ENCODE data around the gene SOAT2. TPM values are rescaled to one million over a fixed set of nuclear protein-coding genes. Genes with fewer than 3 reads are reported as not detected.
"Not testable (repeated sequence)": the region's sequence is repeated elsewhere in the genome, so short reads cannot be mapped to it uniquely, and the experiment has no call there.

SOAT2 gene
- polyA plus RNA-seq, 3 donors, result 1.2 to 1.6 (median 1.4) TPM

DNA sequence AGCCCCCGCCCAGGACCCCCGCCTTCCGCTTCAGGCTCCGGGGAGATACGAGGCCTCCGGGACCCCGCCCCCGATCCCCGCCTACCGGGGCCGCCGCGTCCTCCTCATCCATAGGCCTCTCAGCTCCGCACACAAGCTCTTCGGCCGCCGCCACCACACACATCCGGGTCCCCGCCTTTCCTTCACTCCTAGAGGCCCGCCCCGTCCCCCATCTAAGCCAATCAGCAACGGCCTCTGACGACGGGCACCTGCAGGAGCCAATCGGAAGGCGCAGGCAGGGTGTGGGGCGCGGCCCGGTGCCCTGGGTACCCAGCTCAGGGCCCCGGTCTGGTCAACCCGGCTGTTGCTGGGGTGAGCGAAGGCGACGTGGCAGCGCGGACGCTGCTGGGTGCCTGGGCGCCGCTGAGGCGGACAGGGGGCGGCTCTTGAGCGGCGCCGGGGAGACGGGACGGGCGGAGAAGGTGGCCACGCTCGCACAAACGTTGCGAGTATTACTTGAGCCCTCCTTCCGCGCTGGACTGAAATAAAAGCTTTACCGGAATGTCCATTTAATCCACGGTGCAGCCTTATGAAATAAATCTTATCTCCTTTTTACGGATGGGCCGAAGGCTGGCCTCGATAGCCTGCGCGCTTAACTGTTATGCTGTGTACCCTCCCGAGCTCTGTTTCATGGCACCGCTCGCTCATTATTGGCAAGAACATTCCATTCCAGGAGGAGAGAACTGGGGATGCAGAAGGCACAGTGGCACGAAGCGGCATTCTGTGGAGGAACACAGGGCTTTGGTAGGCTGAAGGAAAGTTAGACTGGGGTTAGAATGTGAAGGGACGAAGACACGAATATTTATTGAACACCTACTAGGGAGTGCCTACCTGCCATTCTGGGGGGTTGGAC is 23.8 kb upstream of the SOAT2 start, which contains the start of gene SPRYD3:
Gene SPRYD3, minus strand, starts transcription at position 165 of the 892 bp plus-strand sequence. Its CDS starts 57 bp downstream, at position 108.
- DNase-seq (ENCODE audit: low read depth in 3 of 3, low spot score in 2 of 3), result peak; percentile 90 to 94 (median 93)

DNA sequence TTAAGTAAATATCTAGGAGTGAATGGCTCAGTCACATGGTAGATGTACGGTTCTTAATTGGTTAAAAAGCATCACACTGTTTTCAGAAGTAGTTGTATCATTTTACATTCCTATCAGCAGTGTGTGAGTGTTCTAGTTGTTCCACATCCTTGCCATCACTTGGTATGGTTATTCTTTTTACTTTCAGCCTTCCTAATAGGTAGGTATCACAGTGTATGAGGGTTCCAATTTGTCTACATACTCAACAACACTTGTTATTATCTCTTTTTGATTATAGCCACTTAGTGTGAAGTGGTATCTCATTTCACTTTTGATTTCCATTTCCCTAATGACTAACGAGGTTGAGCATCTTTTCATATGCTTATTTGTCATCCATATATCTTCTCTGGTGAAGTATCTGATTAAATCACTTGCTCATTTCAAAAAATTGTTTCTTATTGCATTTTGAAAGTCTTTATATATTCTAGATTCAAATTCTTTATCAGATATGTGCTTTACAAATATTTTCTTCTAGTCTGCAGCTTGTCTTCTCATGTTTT is 20.6 kb upstream of the SOAT2 start:
- no peak for DNase-seq (ENCODE audit: low read depth in 3 of 3, low spot score in 2 of 3)

DNA sequence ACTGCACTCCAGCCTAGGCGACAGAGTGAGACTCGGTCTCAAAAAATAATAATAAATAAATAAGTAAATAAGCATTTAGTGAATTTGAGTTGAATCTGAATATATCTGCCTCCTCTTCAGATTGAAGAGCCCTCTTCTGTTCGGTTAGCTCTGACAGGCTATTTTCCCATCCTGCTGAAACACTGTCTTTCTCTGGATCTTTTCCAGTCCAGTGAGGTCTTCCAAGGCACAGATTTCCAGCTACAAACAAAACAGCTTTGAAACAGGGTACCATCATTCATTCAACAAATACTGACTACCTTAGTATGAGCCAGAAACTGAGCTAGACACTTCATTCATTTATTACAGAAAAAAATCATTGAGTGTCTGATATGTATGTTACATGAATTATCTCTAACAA is 16.9 kb upstream of the SOAT2 start:
- no peak for DNase-seq (ENCODE audit: low read depth in 3 of 3, low spot score in 2 of 3)

DNA sequence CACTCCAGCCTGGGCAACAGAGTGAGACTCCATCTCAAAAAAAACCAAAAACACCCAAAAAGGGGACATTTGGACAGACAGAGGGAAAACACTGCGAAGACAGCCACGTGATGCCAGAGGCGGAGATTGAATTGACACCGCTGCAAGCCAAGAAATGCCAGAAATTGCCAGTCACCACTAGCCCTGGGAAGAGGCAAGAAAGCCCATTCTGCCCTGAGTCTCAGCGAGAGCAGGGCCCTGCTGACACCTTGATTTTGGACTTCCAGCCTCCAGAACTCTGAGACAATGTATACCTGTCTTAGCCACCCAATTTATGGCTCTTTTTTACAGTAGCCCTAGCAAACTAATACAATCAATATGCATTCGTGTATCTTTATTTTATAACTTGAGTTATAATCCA is 13.2 kb upstream of the SOAT2 start:
- no peak for DNase-seq (ENCODE audit: low read depth in 3 of 3, low spot score in 2 of 3)

DNA sequence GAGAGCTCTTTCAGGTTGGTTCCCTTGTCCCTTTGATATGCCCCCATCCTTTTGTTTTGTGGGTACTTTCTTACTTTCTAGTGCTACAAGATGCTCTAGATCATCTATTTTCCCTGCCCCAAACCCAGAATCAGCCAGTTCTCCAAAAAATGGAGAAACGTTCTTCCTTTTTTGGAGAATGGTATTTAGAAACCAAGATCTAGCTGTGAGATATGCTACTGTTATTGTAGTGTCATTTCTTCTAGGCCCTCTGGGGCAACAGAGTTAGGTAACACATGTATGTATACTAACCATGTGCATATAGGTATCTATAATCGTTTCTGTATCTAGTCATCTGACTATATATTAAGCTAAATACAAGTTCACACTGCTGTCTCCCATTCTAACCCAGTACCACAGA is 12.7 kb upstream of the SOAT2 start:
- no peak for DNase-seq (ENCODE audit: low read depth in 3 of 3, low spot score in 2 of 3)

DNA sequence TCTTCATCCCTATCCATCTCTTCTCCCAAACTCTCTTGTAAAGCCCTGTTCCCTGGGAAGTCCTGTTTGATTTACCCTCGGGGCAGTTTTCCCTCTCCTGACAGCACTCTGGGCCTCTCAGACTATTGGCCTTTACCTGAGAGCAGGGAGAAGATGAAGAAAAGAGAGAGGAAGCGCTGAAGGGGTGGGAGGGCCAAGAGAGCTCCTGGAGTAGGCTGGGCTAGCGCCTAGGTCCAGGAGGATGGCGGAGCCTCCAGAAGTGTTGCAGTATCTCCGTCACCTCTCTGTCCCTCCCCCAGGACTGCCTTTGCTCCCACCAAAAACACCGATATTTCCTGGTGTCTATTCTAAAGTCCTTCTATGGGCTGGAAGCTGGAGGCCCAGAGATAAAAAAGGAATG is 11.5 kb upstream of the SOAT2 start:
- no peak for DNase-seq (ENCODE audit: low read depth in 3 of 3, low spot score in 2 of 3)

DNA sequence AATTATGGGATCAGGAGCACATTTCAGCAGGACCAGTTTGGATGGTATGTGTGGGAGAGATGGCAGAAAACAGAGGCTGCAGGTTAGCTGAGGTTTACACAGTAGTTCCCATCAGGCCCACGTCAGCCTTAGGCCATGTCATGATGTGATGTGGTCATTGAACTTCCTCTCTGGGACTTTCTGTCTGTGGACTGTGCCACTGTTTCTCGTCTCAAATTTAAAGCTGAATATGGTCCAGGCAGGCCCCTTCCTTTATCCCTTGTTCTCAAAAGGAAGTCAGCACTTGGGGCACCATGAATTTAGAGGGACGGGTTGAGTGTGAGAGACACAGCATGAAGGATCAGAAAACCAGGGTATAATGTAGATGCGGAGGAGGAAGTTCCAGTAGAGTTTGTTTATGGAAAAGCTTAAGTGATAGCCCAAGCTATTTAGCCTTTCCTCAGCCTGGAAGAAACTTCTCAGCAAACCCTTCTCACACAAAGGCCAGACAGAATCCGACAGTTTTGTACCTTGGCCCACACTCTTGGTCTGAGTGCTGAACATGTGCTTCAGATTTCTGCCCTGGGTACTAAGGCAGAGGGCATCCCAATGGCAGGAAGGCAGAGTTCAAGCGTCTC is 9.4 kb upstream of the SOAT2 start:
- DNase-seq (ENCODE audit: low read depth in 3 of 3, low spot score in 2 of 3), result no peak

DNA sequence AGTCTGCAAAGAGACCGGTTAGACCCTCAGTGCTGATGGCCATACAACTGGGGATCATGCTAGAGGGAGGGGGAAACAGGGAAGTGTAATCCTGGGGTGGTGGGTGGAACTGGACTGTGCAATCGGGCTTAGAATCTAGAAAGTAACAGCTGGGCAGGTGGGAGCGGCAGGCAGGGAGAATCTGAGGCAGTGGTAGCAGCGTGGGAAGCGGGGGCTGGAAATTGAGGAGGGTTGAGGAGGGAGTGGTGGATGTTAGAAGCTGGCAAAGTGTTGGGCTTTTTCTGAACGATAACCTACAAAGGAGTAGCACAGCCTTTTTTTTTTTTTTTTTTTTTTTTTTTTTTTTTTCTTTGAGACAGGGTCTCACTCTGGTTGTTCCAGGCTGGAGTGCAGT is 8.9 kb upstream of the SOAT2 start:
- no peak for DNase-seq (ENCODE audit: low read depth in 3 of 3, low spot score in 2 of 3)

DNA sequence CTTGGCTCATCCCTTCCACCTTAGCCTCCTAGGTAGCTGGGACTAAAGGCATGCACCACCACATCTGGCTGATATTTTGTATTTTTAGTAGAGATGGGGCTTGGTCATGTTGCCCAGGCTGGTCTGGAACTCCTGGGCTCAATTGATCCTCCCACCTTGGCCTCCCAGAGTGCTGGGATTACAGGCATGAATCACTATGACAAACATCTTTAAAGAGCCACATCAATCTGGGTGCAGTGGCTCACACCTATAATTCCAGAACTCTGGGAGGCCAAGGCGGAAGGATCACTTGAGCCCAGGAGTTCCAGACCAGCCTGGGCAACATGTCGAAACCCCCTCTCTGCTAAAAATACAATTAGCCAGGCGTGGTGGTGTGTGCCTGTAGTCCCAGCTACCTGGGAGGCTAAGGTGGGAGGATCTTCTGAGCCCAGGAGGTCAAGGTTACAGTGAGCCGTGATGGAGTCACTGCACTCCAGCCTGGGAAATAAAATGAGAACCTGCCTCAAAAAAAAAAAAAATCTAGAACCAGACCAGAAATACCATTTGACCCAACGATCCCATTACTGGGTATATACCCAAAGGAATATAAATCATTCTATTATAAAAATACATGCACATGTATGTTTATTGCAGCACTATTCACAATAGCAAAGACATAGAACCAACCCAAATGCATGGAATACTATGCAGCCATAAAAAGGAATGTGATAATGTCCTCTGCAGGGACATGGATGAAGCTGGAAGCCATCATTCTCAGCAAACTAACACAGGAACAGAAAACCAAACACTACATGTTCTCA is 8.3 kb upstream of the SOAT2 start:
- DNase-seq (ENCODE audit: low read depth in 3 of 3, low spot score in 2 of 3), result not testable (repeated sequence)

DNA sequence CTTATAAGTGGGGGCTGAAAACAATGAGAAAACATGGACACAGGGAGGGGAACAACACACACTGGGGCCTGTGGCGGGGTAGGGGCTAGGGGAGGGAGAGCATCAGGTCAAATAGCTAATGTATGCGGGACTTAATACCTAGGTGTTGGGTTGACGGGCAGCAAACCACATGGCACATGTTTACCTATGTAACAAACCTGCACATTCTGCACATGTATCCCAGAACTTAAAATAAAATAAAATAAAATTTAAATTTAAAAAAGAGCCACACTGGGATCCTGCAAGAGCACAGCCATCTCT is 7.7 kb upstream of the SOAT2 start:
- DNase-seq (ENCODE audit: low read depth in 3 of 3, low spot score in 2 of 3), result not testable (repeated sequence)

DNA sequence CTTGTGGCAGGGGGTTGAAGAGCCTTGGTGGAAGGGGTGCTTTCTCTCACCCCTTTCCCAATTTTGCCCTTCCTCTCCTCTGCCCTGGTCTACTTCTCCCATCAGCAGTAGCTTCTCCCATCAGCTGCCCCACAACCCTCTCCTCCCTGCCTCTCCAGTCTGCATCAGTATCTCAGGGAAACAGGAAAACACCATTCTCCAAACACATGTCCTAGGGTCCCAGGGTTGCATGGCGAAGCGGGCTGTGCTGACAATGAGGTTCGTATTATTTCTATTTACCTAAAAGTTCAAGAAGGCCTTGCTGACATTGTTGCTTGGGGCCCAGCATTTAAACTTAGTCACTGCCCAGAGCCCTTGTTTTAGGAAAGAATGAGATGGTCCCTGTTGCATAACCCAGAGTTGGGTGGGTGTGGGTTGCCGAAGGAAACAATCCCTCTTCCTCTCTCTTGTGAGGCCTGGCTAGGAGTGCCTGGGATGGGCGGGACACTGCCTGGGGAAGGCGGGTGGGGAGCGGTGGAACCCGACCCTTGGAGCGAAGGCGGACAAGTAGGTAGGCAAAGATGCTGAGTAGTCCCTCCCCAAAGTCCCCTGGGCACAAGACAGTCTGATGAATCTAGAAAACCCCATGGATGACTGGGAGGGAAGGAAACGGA is 7.1 kb upstream of the SOAT2 start:
- DNase-seq (ENCODE audit: low read depth in 3 of 3, low spot score in 2 of 3), result no peak

DNA sequence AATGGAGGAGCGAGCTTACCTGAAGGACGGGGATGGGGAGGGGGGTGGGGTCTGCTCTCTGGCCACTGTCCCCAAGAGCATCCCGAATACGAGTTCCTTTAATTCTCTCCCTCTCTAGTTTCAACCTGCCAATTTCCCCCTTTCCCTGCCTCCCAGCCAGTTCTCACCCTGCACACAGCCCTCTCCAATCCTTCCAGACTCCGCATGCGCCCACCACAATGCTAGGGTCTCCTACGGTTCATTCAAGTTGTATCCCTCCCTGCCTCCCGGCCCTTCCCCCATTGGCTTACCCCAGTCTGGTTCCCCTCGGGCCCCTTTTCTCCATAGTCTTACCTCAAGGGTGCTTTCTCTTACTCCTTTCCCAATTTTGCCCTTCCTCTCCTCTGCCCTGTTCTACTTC is 6.5 kb upstream of the SOAT2 start:
- DNase-seq (ENCODE audit: low read depth in 3 of 3, low spot score in 2 of 3), result no peak

DNA sequence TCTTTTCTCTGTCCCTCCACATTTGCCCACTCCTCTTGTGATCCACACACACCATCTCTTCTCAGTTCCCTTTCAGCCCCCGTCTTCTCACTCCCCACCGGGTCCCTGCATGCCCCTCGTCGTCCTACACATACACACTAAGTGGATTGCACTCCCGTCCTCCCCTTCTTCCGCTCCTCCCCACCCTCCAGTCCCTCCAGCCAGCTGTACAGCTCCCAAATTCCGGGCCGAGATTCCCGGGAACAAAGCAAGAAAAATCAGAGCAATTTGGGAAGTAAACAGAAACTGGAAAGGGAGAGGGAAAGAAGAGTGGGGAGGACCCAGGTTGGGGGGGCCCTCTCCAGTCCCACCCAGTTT is 6.1 kb upstream of the SOAT2 start:
- DNase-seq (ENCODE audit: low read depth in 3 of 3, low spot score in 2 of 3), result no peak

DNA sequence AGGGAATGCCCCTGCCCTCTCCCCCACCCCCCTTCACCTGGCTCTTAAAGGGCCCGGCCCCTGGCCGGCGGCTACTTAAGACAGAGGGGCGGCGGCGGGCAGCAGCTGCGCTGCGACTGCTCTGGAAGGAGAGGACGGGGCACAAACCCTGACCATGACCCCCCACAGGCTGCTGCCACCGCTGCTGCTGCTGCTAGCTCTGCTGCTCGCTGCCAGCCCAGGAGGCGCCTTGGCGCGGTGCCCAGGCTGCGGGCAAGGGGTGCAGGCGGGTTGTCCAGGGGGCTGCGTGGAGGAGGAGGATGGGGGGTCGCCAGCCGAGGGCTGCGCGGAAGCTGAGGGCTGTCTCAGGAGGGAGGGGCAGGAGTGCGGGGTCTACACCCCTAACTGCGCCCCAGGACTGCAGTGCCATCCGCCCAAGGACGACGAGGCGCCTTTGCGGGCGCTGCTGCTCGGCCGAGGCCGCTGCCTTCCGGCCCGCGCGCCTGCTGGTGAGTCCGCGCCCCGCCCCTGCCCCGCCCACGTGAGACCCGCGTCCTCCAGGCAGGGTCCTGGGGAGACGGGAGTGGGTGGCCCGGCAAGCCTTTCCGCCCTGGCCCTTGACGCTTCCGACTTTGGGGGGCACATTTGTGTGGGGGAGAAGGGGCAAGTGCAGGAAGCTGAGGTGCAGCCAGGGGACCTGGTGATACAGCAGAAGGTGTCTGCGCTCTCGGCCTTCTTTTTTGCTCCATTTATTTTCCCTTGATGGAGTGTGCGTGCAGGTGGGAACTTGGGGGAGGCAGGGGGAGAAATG is 5.5 kb upstream of the SOAT2 start, which contains the start of gene IGFBP6:
Gene IGFBP6, plus strand, starts transcription at position 104 of the 790 bp plus-strand sequence. Its CDS starts 51 bp downstream, at position 155.
- peak in 1 of 3 donors; percentile 36 for DNase-seq (ENCODE audit: low read depth in 3 of 3, low spot score in 2 of 3)

DNA sequence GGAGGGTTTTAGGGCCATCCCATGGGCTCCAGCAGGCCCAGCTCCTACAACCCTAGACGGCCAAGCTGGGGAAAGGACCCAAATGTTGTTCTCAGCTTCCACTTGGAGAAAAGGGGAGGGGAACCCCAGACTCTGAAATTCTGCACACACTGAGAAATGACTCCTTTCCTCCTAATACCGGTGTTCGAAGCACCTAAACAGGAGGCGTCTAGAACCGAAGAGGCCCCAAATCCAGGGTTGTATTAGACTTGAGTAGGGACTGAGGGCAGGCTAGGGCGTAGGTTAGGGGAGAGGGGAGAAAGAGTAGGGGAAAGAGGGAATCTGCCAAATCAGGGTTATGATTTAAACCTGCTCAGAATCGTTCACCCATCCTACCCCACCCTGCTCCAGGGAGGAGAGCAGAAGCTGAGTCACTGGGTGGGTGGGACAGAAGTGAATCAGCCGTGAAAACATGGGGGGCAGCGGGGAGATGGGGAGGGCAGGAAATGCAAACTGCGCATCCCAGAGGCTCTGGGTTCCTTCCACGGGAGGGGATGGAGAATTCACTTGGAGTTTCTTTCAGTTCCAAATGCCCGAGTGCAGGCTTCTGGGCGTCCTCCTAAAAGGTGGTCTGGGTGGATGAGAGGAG is 4.8 kb upstream of the SOAT2 start:
- no peak for DNase-seq (ENCODE audit: low read depth in 3 of 3, low spot score in 2 of 3)

DNA sequence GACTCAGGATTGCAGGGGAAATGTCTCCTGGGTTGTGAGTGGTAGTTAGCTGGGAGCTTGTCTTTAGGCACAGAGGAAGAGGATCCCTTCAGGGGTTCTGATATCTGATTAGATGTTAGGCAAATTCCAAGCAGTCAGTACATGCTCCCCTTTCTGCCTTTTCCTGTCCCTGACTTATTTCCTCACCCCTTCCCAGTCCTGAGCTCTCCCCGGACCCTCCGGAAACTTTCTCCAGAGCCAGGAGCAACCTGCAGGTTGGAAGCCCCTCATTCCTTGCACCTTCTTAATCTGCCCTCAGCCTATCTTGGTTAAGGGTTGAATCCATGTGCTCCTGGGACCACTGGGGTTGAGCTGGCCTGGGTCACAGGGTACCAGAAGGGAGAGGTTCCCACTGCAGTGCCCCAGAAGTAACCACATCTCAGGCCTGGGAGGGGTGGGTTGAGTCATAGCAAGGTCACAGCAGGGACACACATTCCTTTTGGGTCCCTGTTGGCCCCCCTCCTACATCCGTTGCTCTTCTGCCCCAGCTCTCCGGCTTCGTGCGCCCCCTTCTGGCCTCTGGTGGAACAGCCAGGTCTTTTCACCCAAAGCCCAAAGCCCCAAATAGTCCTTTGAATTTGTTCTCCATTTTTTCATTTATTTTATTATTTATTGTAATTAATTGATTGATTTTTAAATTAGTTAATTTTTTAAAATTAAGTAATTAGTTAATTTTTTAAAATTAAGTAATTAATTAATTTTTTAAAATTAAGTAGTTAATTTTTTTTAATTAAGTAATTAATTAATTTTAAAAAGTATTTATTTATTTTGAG is 4.0 kb upstream of the SOAT2 start:
- peak in 1 of 3 donors; percentile 77 for DNase-seq (ENCODE audit: low read depth in 3 of 3, low spot score in 2 of 3)

DNA sequence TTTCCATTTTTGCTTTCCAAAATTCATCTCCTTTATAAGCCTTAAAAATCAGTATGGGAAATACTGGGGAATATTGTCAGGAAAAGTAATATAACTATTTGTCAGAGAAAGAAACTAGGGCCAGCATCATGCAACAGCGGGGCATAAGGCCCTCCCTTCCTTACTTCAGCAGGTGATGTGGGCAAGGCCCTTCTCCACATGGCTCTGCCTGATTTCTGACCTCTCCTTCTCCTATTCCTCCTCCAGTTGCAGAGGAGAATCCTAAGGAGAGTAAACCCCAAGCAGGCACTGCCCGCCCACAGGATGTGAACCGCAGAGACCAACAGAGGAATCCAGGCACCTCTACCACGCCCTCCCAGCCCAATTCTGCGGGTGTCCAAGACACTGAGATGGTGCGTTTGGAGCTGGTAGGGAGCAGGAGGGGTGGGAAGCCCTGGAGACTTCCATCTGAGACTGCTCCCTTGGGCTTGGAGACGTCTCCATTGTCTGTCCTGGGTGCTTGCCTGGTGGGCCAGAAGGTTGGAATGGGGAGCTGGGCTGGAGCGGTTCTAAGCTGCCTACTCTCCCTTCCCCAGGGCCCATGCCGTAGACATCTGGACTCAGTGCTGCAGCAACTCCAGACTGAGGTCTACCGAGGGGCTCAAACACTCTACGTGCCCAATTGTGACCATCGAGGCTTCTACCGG is 2.7 kb upstream of the SOAT2 start:
- no peak for DNase-seq (ENCODE audit: low read depth in 3 of 3, low spot score in 2 of 3)

DNA sequence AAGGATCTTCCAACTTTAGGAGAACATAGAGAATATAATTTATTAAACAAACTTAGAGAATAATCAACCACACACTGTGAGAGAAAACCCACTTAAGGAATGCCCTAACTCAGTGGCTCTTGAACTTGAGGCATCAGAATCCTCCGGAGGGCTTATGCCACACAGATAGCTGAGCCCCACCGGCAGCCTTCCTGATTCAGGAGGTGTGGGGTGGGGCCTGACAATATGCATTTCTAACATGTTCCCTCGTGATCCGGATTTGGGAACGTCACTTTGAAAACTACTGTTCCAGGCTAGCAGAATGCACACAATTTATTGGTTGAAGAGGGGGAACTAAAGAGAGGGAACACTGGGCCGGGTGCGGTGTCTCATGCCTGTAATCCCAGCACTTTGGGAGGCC is 2.0 kb upstream of the SOAT2 start:
- DNase-seq (ENCODE audit: low read depth in 3 of 3, low spot score in 2 of 3), result no peak

Measured in right renal cortex interstitium (tissue), 3 donors.